SU-DHL-6 (cell line): Measurements from ENCODE around the gene KRTAP4-8.

ENCODE experiments used
- CTCF ChIP-seq: fragments of 200-600 bp; sonication (generic); IDR thresholded peaks from one replicate; pipeline ENCODE4 v1.5.1; 2017; ENCODE audit warnings: antibody characterized with exemption, mild to moderate bottlenecking, low read length, moderate library complexity; ENCODE audit not compliant: insufficient read depth, poor library complexity, severe bottlenecking
- EZH2phosphoT487 ChIP-seq: fragments of 200-600 bp; sonication (generic), shearing (Covaris generic); conservative IDR thresholded peaks from 2 replicates; pipeline ENCODE4 v1.6.1; 2018; ENCODE audit warnings: mild to moderate bottlenecking, antibody characterized with exemption, low read length, moderate library complexity, mixed read lengths

DNA sequence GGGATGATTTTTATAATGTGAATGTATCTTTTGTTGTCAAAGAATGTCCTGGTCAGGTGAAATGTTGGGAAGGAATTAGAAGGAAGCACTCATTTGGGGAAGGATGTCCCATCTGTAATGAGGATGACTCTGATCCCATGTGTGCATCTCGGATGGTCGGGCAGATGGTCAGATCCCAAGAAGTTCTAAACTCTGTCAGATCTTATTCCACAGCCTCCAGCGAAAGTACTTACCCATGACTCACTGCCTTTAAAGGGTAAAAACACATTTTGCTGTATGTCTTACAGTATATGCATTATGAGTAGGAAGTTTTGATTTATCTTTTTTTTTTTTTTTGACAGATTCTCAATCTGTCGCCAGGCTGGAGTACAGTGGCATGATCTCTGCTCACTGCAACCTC lies 20.8 kb upstream of the KRTAP4-8 start:
- TF ChIP-seq CTCF: no peak
- no peak for TF ChIP-seq EZH2phosphoT487
